ENCODE measurements around the gene ZFHX3. TPM values are rescaled to one million over a fixed set of nuclear protein-coding genes. Genes with fewer than 3 reads are reported as not detected.

ZFHX3 gene
- total RNA-seq, 1 donor from 2014 or later, result 51.4 TPM

DNA sequence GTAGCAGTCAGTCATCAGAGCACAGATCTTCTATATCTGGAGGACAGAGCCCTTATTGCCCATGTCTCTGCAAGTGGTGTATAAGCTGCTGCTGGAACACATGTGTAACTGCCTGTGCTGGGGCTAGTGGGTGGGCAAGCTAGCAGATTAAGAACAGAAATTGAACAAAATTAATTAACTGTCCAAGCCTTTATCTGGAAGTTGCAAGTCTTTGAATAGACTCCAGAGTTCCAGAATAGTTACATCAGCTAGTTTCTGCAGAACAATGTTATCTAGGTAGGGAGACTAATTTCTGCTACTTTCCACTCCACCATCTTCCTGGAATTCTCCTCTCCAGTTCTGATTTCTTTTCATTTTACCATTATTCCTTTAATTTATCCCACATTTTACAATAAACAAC is 287.3 kb downstream of the ZFHX3 start:
- no peak for DNase-seq (ENCODE audit: low spot score)

DNA sequence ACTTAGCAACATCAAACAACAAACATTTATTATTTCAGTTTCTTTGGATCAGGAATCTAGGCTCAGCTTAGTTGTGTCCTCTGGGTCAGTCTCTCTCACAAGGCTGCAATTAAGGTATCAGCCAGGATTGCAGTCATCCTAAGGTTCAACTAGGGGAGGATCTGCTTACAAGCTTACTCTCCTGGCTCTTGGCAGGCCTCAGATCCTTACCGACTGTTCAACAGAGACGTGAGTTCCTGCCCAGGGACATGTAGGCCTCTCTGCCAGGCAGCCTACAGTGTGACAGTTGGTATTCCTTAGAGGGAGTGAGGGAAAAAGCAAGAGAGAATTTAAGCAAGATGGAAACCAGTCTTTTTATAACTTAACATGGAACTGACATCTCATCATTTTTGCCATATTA is 294.0 kb downstream of the ZFHX3 start:
- DNase-seq (ENCODE audit: low spot score), result no peak

DNA sequence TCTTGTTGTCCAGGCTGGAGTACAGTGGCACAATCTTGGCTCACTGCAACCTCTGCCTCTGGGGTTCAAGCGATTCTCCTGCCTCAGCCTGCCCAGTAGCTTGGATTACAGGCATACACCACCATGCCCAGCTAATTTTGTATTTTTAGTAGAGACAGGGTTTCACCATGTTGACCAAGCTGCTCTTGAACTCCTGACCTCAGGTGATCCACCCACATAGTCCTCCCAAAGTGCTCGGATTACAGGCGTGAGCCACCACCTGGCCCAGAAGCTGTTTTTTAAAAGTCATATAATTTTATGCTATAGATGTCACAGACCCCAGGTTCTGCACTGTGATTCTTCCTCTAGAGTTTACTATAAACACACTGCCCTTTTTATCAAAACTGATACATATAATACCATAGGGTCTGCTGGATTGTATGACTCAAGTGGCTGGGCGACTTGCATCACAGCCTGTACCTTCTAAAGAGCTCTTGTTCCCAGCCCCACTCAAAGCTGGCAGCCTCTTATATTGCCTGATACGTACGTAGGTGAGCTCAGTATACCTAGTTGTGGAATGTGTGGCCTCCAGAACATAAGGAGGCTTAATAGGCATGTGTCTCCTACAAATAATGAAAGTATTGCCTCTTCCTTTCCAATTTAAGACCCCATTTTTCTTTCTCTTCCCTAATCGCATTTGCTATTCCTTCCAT is 295.8 kb downstream of the ZFHX3 start:
- DNase-seq (ENCODE audit: low spot score), result no peak

DNA sequence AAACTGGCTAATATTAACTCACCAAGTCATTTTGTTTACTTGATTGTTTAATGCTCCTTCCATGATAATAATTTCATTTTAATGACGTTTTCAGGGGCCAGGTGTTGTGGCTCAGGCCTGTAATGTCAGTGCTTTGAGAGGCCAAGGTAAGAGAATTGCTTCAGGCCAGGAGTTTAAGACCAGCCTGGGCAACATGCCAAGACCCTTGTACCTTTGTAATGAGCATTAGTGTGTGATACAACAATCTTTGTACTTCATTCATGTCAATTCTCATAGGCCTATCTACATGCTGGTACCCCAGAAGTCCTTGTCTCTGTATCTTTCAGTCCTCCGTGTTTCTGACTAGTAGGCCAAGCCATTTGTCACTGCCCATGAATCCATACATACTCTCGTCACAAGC is 296.9 kb downstream of the ZFHX3 start:
- no peak for DNase-seq (ENCODE audit: low spot score)

DNA sequence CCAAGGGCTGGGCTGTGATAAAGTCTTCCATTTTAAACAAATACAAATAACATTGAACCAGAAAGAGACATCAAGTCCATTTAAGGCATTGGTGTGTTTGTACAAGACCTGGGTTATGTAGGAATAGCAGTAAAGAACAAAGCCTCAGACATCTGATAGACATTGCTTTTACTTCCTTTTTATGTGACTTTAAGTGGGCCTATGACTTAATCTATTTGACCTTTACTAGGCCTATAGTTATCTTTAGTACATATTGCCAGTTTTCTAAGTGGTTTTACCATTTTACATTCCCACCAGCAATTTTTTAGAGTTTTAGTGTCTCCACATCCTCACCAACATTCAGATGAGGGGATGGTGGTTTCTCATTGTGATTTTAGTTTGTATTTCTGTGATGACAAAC is 298.8 kb downstream of the ZFHX3 start:
- no peak for DNase-seq (ENCODE audit: low spot score)

DNA sequence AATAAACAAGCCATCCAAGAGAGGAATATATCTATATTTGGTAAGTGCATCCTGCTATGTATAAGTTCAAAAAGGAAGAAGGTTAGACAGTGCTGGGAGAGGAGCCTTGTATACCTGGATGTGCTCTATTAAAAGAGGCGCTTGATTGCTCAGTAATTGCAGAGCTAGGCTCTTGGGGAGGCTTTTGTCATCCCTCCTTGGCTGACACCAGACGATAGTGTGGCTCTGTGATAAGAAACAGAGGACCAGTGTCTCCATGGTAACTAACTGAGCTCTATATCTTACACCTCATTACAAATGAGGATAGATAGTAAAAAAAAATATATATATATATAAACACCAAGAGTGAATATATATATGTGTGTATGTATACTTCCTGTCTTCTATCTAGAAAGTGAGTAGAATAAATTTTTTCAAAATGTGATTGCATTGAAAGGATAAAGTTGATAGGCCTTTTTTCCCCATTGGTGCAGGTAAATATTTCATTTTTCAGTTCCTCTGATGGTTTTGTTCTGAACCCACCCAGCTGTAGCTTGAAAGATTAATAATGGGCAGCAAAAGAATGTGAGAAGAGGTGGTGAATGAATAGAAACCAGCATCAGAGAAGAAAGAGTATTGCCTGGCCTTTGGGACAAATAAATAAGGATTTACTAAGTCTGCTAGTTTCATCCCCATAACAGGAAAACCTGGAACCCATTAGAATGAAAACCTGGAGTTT is 303.7 kb downstream of the ZFHX3 start:
- no peak for DNase-seq (ENCODE audit: low spot score)

DNA sequence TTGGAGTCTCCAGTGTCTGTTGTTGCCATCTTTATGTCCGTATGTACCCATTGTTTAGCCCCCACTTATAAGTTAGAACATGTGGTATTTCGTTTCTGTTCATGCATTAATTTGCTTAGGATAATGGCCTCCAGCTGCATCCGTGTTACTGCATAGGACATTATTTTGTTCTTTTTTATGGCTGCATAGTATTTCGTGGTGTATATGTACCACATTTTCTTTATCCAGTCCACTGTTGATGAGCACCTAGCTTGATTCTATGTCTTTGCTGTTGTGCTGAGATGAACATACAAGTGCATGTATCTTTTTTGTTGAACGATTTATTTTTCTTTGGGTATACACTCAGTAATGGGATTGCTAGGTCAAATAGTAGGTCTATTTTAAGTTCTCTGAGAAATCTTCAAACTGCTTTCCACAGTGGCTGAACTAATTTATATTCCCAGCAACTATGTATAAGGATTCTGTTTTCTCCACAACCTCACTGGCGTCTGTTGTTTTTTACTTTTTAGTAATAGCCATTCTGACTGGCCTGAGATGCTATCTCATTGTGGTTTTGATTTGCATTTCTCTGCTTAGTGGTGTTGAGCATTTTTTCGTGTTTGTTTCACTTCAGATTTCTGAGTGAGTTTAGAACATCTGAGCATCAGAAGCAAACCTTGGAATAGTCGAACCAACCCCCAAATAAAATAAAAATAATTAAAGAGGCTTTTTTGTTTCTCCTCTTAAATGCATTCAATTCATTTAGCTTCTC is 304.7 kb downstream of the ZFHX3 start:
- DNase-seq (ENCODE audit: low spot score), result no peak

DNA sequence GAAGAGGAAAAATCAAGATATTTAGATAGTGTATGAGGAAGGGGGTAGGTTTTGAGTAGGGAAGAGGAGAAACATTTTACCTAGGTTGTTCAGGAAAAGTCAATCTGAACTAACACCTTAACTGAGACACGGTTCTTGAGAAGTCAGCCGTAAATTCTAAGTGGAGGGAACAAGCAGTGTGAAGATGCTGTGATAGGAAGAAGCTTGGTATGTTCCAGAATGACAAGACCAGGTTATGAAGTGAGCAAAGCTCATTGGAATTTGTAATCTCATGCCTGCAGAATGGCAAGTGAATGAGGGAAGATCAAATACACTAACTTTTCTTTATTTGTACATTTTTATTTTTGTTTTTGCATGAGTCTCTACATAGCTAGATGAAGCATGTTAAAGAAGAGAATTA is 307.6 kb downstream of the ZFHX3 start:
- no peak for DNase-seq (ENCODE audit: low spot score)

DNA sequence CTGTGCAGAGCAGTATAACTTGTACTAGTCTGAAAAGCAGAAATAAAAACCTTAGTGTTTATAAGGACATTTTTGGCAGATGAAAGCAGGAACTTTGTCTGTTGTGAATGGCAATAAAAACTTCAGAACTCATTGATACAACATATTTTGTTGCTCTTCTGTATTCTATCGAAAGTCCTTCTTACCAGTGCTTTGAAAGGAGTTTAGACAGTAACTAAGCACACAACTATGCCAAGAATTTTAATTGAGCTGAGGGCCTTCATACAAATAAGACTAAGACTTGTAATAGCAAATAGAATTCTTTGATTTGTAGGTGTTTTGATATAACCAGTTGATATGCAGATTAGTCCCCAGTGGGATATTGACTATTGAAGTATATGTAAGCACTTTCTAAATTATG is 308.4 kb downstream of the ZFHX3 start:
- no peak for DNase-seq (ENCODE audit: low spot score)

DNA sequence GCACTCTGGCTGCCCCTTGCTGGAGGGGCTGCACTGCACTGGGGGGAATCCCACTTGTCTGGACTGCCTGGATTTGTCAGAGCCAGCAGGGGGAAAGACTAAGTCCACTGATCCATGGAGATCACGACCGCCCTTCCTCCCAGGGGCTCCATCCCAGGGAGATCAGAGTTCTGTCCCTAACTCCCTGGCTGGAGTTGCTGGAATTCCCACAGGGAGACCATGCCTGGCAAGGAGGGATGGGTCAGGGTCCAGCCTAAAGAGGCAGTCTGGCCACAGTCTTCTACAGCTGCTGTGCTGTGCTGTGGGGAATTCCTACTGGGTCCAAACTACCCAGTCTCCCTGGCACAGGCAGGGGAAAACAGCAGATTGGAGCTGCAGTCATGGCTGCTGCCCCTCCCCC is 311.9 kb downstream of the ZFHX3 start:
- DNase-seq (ENCODE audit: low spot score), result no peak

Measured in mucosa of gallbladder (tissue), 1 donor.